GM19438 (cell line): ENCODE measurements around the gene GALNT2.

Source experiments
- ATAC-seq: cut with Tn5 transposase; IDR thresholded peaks from one replicate; pipeline ENCODE4 v1.9.1; 2021; ENCODE audit warnings: low read depth; ENCODE audit not compliant: unreplicated experiment

The GALNT2 gene

GRCh38 chr1:230087028-230087716, 20.1 kb downstream of the GALNT2 start:
- ATAC-seq = no peak

GRCh38 chr1:230087717-230088105, 20.7 kb downstream of the GALNT2 start:
- no peak for ATAC-seq

GRCh38 chr1:230090194-230090711, 23.2 kb downstream of the GALNT2 start:
- ATAC-seq = no peak

GRCh38 chr1:230091473-230092231, 24.6 kb downstream of the GALNT2 start:
- no peak for ATAC-seq

- no peak for ATAC-seq
Observed at GRCh38 chr1:230094746-230095145, 27.7 kb downstream of the GALNT2 start.

- no peak for ATAC-seq
Observed at GRCh38 chr1:230095938-230096337, 28.9 kb downstream of the GALNT2 start.

GRCh38 chr1:230097370-230097769, 30.3 kb downstream of the GALNT2 start:
- no peak for ATAC-seq

GRCh38 chr1:230098723-230099122, 31.7 kb downstream of the GALNT2 start:
- no peak for ATAC-seq

GRCh38 chr1:230099465-230099864, 32.4 kb downstream of the GALNT2 start:
- ATAC-seq = no peak

GRCh38 chr1:230100932-230101331, 33.9 kb downstream of the GALNT2 start:
- ATAC-seq = no peak

GRCh38 chr1:230101556-230101955, 34.5 kb downstream of the GALNT2 start:
- ATAC-seq = no peak

GRCh38 chr1:230102046-230102445, 35.0 kb downstream of the GALNT2 start:
- ATAC-seq = no peak

- ATAC-seq = no peak
Observed at GRCh38 chr1:230102472-230102871, 35.4 kb downstream of the GALNT2 start.

GRCh38 chr1:230103306-230104173, 36.5 kb downstream of the GALNT2 start:
- ATAC-seq = no peak

- ATAC-seq = no peak
Observed at GRCh38 chr1:230104395-230105244, 37.6 kb downstream of the GALNT2 start.

- no peak for ATAC-seq
Observed at GRCh38 chr1:230105245-230105753, 38.3 kb downstream of the GALNT2 start.

- no peak for ATAC-seq
Observed at GRCh38 chr1:230105754-230106625, 39.0 kb downstream of the GALNT2 start.

- ATAC-seq = no peak
Observed at GRCh38 chr1:230107941-230108340, 40.9 kb downstream of the GALNT2 start.

GRCh38 chr1:230108580-230108979, 41.5 kb downstream of the GALNT2 start:
- ATAC-seq = no peak
